Cardiac atrium fibroblast (primary cell): ENCODE measurements around the gene RANBP9. TPM values are rescaled to one million over a fixed set of nuclear protein-coding genes. Genes with fewer than 3 reads are reported as not detected.

Experiments used
- total RNA-seq: library from RNA; depleted of rRNA; stranded (reverse); fragments of >200 nt; gene quantifications from 2 replicates; pipeline ENCODE4 v1.2.3, GENCODE V29; 2015

Gene RANBP9
- total RNA-seq = 21.5 and 22.8 TPM in 2 replicates

GRCh38 chr6:13711733-13712598 is at the start of gene RANBP9:
Gene RANBP9, minus strand, starts transcription at chr6:13711835. Its CDS starts 330 bp downstream, at chr6:13711505.

GRCh38 chr6:13614926-13615791 is 96.5 kb downstream of the RANBP9 start, which contains the start of gene NOL7:
Gene NOL7, plus strand, starts transcription at chr6:13615335. Its CDS starts 24 bp downstream, at chr6:13615359.

GRCh38 chr6:13574571-13575376 is 136.9 kb downstream of the RANBP9 start, which contains the start of gene SIRT5:
Gene SIRT5, plus strand, starts transcription at chr6:13574601. Its CDS starts 9,510 bp downstream, at chr6:13584111.

Other genes with a start within 250 kb of the RANBP9 start
- gene GFOD1, start 224.2 kb downstream of the RANBP9 start, total RNA-seq = 14.4 and 18.1 TPM in 2 replicates
- 2.9 and 5.5 TPM in 2 replicates for gene SIRT5, start 137.2 kb downstream of the RANBP9 start, total RNA-seq
- gene NOL7, start 96.5 kb downstream of the RANBP9 start, total RNA-seq = 50.7 and 69.5 TPM in 2 replicates
- 6.5 and 8.1 TPM in 2 replicates for gene MCUR1, start 102.7 kb upstream of the RANBP9 start, total RNA-seq
- not detected in 2 replicates for gene RNF182, start 213.1 kb upstream of the RANBP9 start, total RNA-seq